Suprapubic skin (tissue), 3 donors: Measurements from ENCODE around the gene ANXA2R.

Source experiments
- POLR2A ChIP-seq, 2 donors: fragments of 450-650 bp; IDR thresholded peaks; one replicate each; pipeline ENCODE4 v1.6.1; 2017; ENCODE audit warnings: antibody characterized with exemption in 2 of 2, mild to moderate bottlenecking in 2 of 2, moderate library complexity in 2 of 2
- TF ChIP-seq, protein P1 (sequence below), 2 donors: fragments of 200-600 bp in 1 of 2; fragments of 450-650 bp in 1 of 2; sonication (generic) in 1 of 2; IDR thresholded peaks; one replicate each; pipeline ENCODE4 v1.5.1; 2016 to 2019; ENCODE audit warnings: antibody characterized with exemption in 2 of 2, mild to moderate bottlenecking in 1 of 2, moderate library complexity in 1 of 2

DNA sequence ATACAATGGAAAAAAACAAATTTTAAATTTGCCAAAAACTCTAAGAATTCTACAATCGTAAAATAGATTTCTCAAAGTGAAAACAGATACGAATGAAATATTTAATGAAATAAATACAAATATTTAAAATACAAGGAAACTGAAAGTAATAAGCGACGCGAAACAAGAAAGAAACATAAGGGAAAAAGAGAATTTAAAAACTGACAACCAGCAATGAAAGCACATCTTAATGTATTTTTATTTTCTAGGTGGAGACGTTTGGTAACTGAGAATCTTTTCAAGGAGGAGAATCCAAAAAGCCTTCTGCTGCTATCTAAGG lies 1.0 kb downstream of the ANXA2R start:
- TF ChIP-seq, protein P1, sequence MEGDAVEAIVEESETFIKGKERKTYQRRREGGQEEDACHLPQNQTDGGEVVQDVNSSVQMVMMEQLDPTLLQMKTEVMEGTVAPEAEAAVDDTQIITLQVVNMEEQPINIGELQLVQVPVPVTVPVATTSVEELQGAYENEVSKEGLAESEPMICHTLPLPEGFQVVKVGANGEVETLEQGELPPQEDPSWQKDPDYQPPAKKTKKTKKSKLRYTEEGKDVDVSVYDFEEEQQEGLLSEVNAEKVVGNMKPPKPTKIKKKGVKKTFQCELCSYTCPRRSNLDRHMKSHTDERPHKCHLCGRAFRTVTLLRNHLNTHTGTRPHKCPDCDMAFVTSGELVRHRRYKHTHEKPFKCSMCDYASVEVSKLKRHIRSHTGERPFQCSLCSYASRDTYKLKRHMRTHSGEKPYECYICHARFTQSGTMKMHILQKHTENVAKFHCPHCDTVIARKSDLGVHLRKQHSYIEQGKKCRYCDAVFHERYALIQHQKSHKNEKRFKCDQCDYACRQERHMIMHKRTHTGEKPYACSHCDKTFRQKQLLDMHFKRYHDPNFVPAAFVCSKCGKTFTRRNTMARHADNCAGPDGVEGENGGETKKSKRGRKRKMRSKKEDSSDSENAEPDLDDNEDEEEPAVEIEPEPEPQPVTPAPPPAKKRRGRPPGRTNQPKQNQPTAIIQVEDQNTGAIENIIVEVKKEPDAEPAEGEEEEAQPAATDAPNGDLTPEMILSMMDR (IDR thresholded peaks at IDR 0.05), result no peak
- no peak for TF ChIP-seq POLR2A (IDR thresholded peaks at IDR 0.05)
